ENCODE measurements around the gene WFDC5.

WFDC5 gene

GRCh38 chr20:45083127-45083526 lies 31.8 kb downstream of the WFDC5 start:
- TF ChIP-seq TAF1 (IDR thresholded peaks at IDR 0.05; ENCODE audit: low read depth) (no peak), NFIC (IDR thresholded peaks at IDR 0.05) (no peak), FOXM1 (IDR thresholded peaks at IDR 0.05; ENCODE audit: borderline replicate concordance, low read depth) (no peak), CREB1 (IDR thresholded peaks at IDR 0.05; ENCODE audit: low read depth) (no peak), USF1 (IDR thresholded peaks at IDR 0.05) (no peak), ZBTB7A (IDR thresholded peaks at IDR 0.05; ENCODE audit: low read depth) (no peak), YY1 (IDR thresholded peaks at IDR 0.05; ENCODE audit: low read depth) (no peak), CEBPB (IDR thresholded peaks at IDR 0.05) (no peak), EGR1 (IDR thresholded peaks at IDR 0.05) (no peak), EP300 (IDR thresholded peaks at IDR 0.05; ENCODE audit: borderline replicate concordance) (no peak), TCF12 (IDR thresholded peaks at IDR 0.05; ENCODE audit: low read depth) (no peak), RAD21 (IDR thresholded peaks at IDR 0.05; ENCODE audit: low read depth) (no peak), TEAD4 (IDR thresholded peaks at IDR 0.05) (no peak)
- TF ChIP-seq, protein P1, sequence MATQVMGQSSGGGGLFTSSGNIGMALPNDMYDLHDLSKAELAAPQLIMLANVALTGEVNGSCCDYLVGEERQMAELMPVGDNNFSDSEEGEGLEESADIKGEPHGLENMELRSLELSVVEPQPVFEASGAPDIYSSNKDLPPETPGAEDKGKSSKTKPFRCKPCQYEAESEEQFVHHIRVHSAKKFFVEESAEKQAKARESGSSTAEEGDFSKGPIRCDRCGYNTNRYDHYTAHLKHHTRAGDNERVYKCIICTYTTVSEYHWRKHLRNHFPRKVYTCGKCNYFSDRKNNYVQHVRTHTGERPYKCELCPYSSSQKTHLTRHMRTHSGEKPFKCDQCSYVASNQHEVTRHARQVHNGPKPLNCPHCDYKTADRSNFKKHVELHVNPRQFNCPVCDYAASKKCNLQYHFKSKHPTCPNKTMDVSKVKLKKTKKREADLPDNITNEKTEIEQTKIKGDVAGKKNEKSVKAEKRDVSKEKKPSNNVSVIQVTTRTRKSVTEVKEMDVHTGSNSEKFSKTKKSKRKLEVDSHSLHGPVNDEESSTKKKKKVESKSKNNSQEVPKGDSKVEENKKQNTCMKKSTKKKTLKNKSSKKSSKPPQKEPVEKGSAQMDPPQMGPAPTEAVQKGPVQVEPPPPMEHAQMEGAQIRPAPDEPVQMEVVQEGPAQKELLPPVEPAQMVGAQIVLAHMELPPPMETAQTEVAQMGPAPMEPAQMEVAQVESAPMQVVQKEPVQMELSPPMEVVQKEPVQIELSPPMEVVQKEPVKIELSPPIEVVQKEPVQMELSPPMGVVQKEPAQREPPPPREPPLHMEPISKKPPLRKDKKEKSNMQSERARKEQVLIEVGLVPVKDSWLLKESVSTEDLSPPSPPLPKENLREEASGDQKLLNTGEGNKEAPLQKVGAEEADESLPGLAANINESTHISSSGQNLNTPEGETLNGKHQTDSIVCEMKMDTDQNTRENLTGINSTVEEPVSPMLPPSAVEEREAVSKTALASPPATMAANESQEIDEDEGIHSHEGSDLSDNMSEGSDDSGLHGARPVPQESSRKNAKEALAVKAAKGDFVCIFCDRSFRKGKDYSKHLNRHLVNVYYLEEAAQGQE (IDR thresholded peaks at IDR 0.05; ENCODE audit: low read depth): no peak
- TF ChIP-seq, protein P2, sequence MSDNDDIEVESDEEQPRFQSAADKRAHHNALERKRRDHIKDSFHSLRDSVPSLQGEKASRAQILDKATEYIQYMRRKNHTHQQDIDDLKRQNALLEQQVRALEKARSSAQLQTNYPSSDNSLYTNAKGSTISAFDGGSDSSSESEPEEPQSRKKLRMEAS (IDR thresholded peaks at IDR 0.05): no peak

GRCh38 chr20:45082468-45082867 lies 32.5 kb downstream of the WFDC5 start:
- no peak for TF ChIP-seq TAF1 (IDR thresholded peaks at IDR 0.05; ENCODE audit: low read depth)
- TF ChIP-seq TCF12 (IDR thresholded peaks at IDR 0.05; ENCODE audit: low read depth): no peak
- no peak for TF ChIP-seq FOXM1 (IDR thresholded peaks at IDR 0.05; ENCODE audit: borderline replicate concordance, low read depth)
- TF ChIP-seq, protein P1 (IDR thresholded peaks at IDR 0.05; ENCODE audit: low read depth): no peak
- TF ChIP-seq NFIC (IDR thresholded peaks at IDR 0.05): no peak
- TF ChIP-seq YY1 (IDR thresholded peaks at IDR 0.05; ENCODE audit: low read depth): no peak
- TF ChIP-seq RAD21 (IDR thresholded peaks at IDR 0.05; ENCODE audit: low read depth): no peak
- TF ChIP-seq CEBPB (IDR thresholded peaks at IDR 0.05): no peak
- TF ChIP-seq EP300 (IDR thresholded peaks at IDR 0.05; ENCODE audit: borderline replicate concordance): no peak
- no peak for TF ChIP-seq TEAD4 (IDR thresholded peaks at IDR 0.05)
- TF ChIP-seq, protein P2 (IDR thresholded peaks at IDR 0.05): no peak
- no peak for TF ChIP-seq CREB1 (IDR thresholded peaks at IDR 0.05; ENCODE audit: low read depth)
- no peak for TF ChIP-seq ZBTB7A (IDR thresholded peaks at IDR 0.05; ENCODE audit: low read depth)
- TF ChIP-seq USF1 (IDR thresholded peaks at IDR 0.05): no peak
- TF ChIP-seq EGR1 (IDR thresholded peaks at IDR 0.05): no peak

GRCh38 chr20:45080867-45081624 lies 33.9 kb downstream of the WFDC5 start:
- TF ChIP-seq EP300 (IDR thresholded peaks at IDR 0.05; ENCODE audit: borderline replicate concordance) (no peak), CREB1 (IDR thresholded peaks at IDR 0.05; ENCODE audit: low read depth) (no peak), ZBTB7A (IDR thresholded peaks at IDR 0.05; ENCODE audit: low read depth) (no peak), EGR1 (IDR thresholded peaks at IDR 0.05) (no peak), YY1 (IDR thresholded peaks at IDR 0.05; ENCODE audit: low read depth) (no peak), NFIC (IDR thresholded peaks at IDR 0.05) (no peak), CEBPB (IDR thresholded peaks at IDR 0.05) (no peak), TAF1 (IDR thresholded peaks at IDR 0.05; ENCODE audit: low read depth) (no peak), RAD21 (IDR thresholded peaks at IDR 0.05; ENCODE audit: low read depth) (no peak), TCF12 (IDR thresholded peaks at IDR 0.05; ENCODE audit: low read depth) (no peak), FOXM1 (IDR thresholded peaks at IDR 0.05; ENCODE audit: borderline replicate concordance, low read depth) (no peak), TEAD4 (IDR thresholded peaks at IDR 0.05) (no peak), USF1 (IDR thresholded peaks at IDR 0.05) (no peak)
- TF ChIP-seq, protein P1 (IDR thresholded peaks at IDR 0.05; ENCODE audit: low read depth): no peak
- TF ChIP-seq, protein P2 (IDR thresholded peaks at IDR 0.05): no peak

Data from Ishikawa (cell line).